ENCODE results near the gene CHRNB2. TPM values are rescaled to one million over a fixed set of nuclear protein-coding genes. Genes with fewer than 3 reads are reported as not detected.

Gene CHRNB2
- total RNA-seq, 1 experiment from 2014 or later: 1.8 TPM

GRCh38 chr1:154583773-154584172 is 16.2 kb downstream of the CHRNB2 start:
- no peak overlapping the region for H3K27ac ChIP-seq (ENCODE audit: insufficient read length, low read depth, low read length)
- no peak overlapping the region for H4K91ac ChIP-seq (ENCODE audit: insufficient read length, low read depth, low read length)
- H3K9ac ChIP-seq (ENCODE audit: extremely low read depth, insufficient read length, low read length): no peak overlapping the region
- Mint-ChIP-seq H3K4me1 (no peaks in the 10 kb centered on the region), H3K36me3 (ENCODE audit: insufficient read depth in 1 of 3, low read depth in 3 of 3) (peaks cover 69 to 99% (median 93%) of the 10 kb centered on the region in 3 experiments; a peak in 6 of 7 replicates), H3K9me3 (no peaks in the 10 kb centered on the region), H3K27me3 (ENCODE audit: low read depth) (no peaks in the 10 kb centered on the region; the same call in 1 of the 2 replicates), H3K27ac (no peak overlapping the region), H3K4me3 (no peak overlapping the region)
- peaks cover 3% of the 10 kb centered on the region for H4K20me1 ChIP-seq (ENCODE audit: control insufficient read depth, insufficient read depth, insufficient read length)
- no peaks in the 10 kb centered on the region for H3K79me1 ChIP-seq (ENCODE audit: insufficient read depth, low read depth, low read length, poor library complexity, severe bottlenecking)
- no peaks in the 10 kb centered on the region for H3K23me2 ChIP-seq (ENCODE audit: insufficient read length, low read depth, low read length, poor library complexity, severe bottlenecking)
- no peak overlapping the region for H3K14ac ChIP-seq (ENCODE audit: insufficient read depth, low read length)
- no peak overlapping the region for H2BK5ac ChIP-seq (ENCODE audit: insufficient read length, low read length)
- no peaks in the 10 kb centered on the region for H3K4me1 ChIP-seq (ENCODE audit: insufficient read depth, low read length)
- H3K27me3 ChIP-seq (ENCODE audit: insufficient read depth, low read length): no peaks in the 10 kb centered on the region
- H4K5ac ChIP-seq (ENCODE audit: insufficient read length, low read depth, low read length): no peak overlapping the region
- no CpG with 5 or more reads among the region's 9 CpGs for WGBS (ENCODE audit: extremely low coverage, insufficient read length, low lambda C conversion rate)
- no peak overlapping the region for H2BK15ac ChIP-seq (ENCODE audit: low read depth, low read length)
- no peak for DNase-seq
- H2AFZ ChIP-seq (ENCODE audit: low read length): no peak overlapping the region
- H3K23ac ChIP-seq (ENCODE audit: insufficient read length, low read depth, low read length): no peak overlapping the region
- no peak overlapping the region for H3K4ac ChIP-seq (ENCODE audit: low read depth, low read length)
- no peak overlapping the region for H2BK12ac ChIP-seq (ENCODE audit: insufficient read length, low read depth, low read length)
- H3K18ac ChIP-seq (ENCODE audit: insufficient read length, low read depth, low read length): no peak overlapping the region
- no peak overlapping the region for H2BK20ac ChIP-seq (ENCODE audit: low read depth, low read length, poor library complexity, severe bottlenecking)
- no peak overlapping the region for H3K4me2 ChIP-seq (ENCODE audit: insufficient read depth, insufficient read length, low read length)
- H3T11ph ChIP-seq (ENCODE audit: low read length): no peak overlapping the region
- no peak overlapping the region for H2BK120ac ChIP-seq (ENCODE audit: low read depth, low read length, poor library complexity, severe bottlenecking)
- no peak overlapping the region for H4K8ac ChIP-seq (replicated peaks; ENCODE audit: insufficient read length, low read depth, low read length)
- H2AK5ac ChIP-seq (ENCODE audit: insufficient read length, low read length): no peak overlapping the region
- no peaks in the 10 kb centered on the region for H3K79me2 ChIP-seq (ENCODE audit: insufficient read depth, low read length)
- H3K56ac ChIP-seq (ENCODE audit: insufficient read length, low read depth, low read length): no peak overlapping the region
- no peak for TF ChIP-seq CTCF (conservative IDR thresholded peaks at IDR 0.05)
- H3K9me3 ChIP-seq (ENCODE audit: control insufficient read depth, low read depth, low read length): no peaks in the 10 kb centered on the region
